ENCODE data around the gene MRGPRG. TPM values are rescaled to one million over a fixed set of nuclear protein-coding genes. Genes with fewer than 3 reads are reported as not detected.

Gene MRGPRG
- total and polyA plus RNA-seq, 2 of the 4 experiments (the other 2 are of a cell fraction), result not detected

- ATAC-seq (ENCODE audit: low read depth) (no peak), DNase-seq (no peak)
- H4K20me1 ChIP-seq (ENCODE audit: insufficient read depth, low read length), result no peaks in the 10 kb centered on the region
- H3K4me2 ChIP-seq (ENCODE audit: low read depth, low read length), result no peak overlapping the region
- no peaks in the 10 kb centered on the region for H3K9me1 ChIP-seq (ENCODE audit: insufficient read depth, low read length)
- no peak overlapping the region for H4K91ac ChIP-seq (ENCODE audit: insufficient read depth, low read depth, low read length)
- no peak overlapping the region for H3K56ac ChIP-seq (ENCODE audit: extremely low read depth, insufficient read depth, low read length)
- peaks cover 39% of the 10 kb centered on the region for H3K27me3 ChIP-seq (ENCODE audit: control insufficient read depth, insufficient read depth, low read length)
- no peak overlapping the region for H3K9ac ChIP-seq (ENCODE audit: low read depth, low read length)
- in situ Hi-C loops (cut with MboI; ENCODE audit: low sequenced_read_pairs), result no loop called here
- no peak overlapping the region for H2AK9ac ChIP-seq (replicated peaks; ENCODE audit: low read depth, low read length, poor library complexity)
- no TSS peak for BruUV-seq (replicated peaks)
- CTCF ChIA-PET, result no interaction called here
- H3K36me3 ChIP-seq (ENCODE audit: control insufficient read depth, insufficient read depth, low read length), result no peaks in the 10 kb centered on the region
- no peak overlapping the region for H2BK120ac ChIP-seq (ENCODE audit: low read depth, low read length)
- H2BK20ac ChIP-seq (ENCODE audit: low read depth, low read length), result no peak overlapping the region
- no peak overlapping the region for H2BK5ac ChIP-seq (ENCODE audit: low read depth, low read length, poor library complexity, severe bottlenecking)
- POLR2A ChIA-PET (ENCODE audit: unreplicated experiment), result no interaction called here
- H4K8ac ChIP-seq (ENCODE audit: low read depth in 2 of 2, low read length in 2 of 2), result no peak overlapping the region
- no peak overlapping the region for H2AK5ac ChIP-seq (ENCODE audit: low read depth, low read length)
- H3K14ac ChIP-seq (replicated peaks; ENCODE audit: low read depth, low read length), result no peak overlapping the region
- H2BK15ac ChIP-seq (ENCODE audit: low read depth, low read length), result no peak overlapping the region
- dilution Hi-C loops (cut with HindIII; ENCODE audit: low sequenced_read_pairs, unreplicated experiment), result no loop called here
- intact Hi-C loops (cut with micrococcal nuclease), result no loop called here
- no peaks in the 10 kb centered on the region for H3K4me1 ChIP-seq (ENCODE audit: control insufficient read depth, insufficient read depth, low read length)
- no peak overlapping the region for H3K27ac ChIP-seq (ENCODE audit: insufficient read depth, low read length)
- H3K23ac ChIP-seq (ENCODE audit: low read depth, low read length), result no peak overlapping the region
- H3K4me3 ChIP-seq (ENCODE audit: insufficient read depth, low read depth, low read length), result no peak overlapping the region
- H3K79me1 ChIP-seq (ENCODE audit: low read depth in 1 of 2, low read length in 2 of 2), result no peaks in the 10 kb centered on the region
- WGBS, 2 experiments (ENCODE audit: extremely low coverage in 2 of 2, insufficient read length in 1 of 2), result no CpG with 5 or more reads among the region's 2 CpGs
- no peak overlapping the region for H3K18ac ChIP-seq (ENCODE audit: low read depth, low read length)
- TF ChIP-seq MAFK (IDR thresholded peaks at IDR 0.05; ENCODE audit: low read depth, low read length) (no peak), POLR2A (IDR thresholded peaks at IDR 0.05; ENCODE audit: low read depth, low read length) (no peak), RFX5 (IDR thresholded peaks at IDR 0.05; ENCODE audit: low read depth, low read length) (no peak), NFE2L2 (IDR thresholded peaks at IDR 0.05; ENCODE audit: low read depth, low read length) (no peak), CHD1 (IDR thresholded peaks at IDR 0.05; ENCODE audit: low read depth, low read length) (no peak), MXI1 (IDR thresholded peaks at IDR 0.05; ENCODE audit: borderline replicate concordance, low read depth, low read length) (no peak), RAD21 (IDR thresholded peaks at IDR 0.05; ENCODE audit: low read length) (no peak), RCOR1 (IDR thresholded peaks at IDR 0.05; ENCODE audit: insufficient replicate concordance, low read length) (no peak), ELK1 (IDR thresholded peaks at IDR 0.05; ENCODE audit: borderline replicate concordance, low read depth, low read length) (no peak), FOS (IDR thresholded peaks at IDR 0.05; ENCODE audit: low read depth, low read length) (no peak), CEBPB (IDR thresholded peaks at IDR 0.05; ENCODE audit: low read depth, low read length) (no peak), CTCF (conservative IDR thresholded peaks at IDR 0.05; ENCODE audit: low read depth, low read length) (no peak), BHLHE40 (IDR thresholded peaks at IDR 0.05; ENCODE audit: low read depth, low read length) (no peak), SMC3 (IDR thresholded peaks at IDR 0.05; ENCODE audit: low read depth, low read length) (no peak), MAZ (IDR thresholded peaks at IDR 0.05; ENCODE audit: borderline replicate concordance, low read depth, low read length) (no peak), USF2 (IDR thresholded peaks at IDR 0.05; ENCODE audit: low read depth, low read length) (no peak)
- peaks cover 5% of the 10 kb centered on the region; the same call in 1 of the 2 replicates for H3K9me3 ChIP-seq (ENCODE audit: control insufficient read depth, insufficient read depth, low read length)
- no peak overlapping the region for H3K4ac ChIP-seq (ENCODE audit: low read depth, low read length)
- H4K5ac ChIP-seq (ENCODE audit: low read depth, low read length), result no peak overlapping the region
- H2AFZ ChIP-seq (replicated peaks; ENCODE audit: low read length, poor library complexity), result no peak overlapping the region
These were observed 18.5 kb upstream of the MRGPRG start for GRCh38 chr11:3237119-3237518.

Measured in IMR-90 (cell line).